ENCODE data around the gene KLF3.

DNA sequence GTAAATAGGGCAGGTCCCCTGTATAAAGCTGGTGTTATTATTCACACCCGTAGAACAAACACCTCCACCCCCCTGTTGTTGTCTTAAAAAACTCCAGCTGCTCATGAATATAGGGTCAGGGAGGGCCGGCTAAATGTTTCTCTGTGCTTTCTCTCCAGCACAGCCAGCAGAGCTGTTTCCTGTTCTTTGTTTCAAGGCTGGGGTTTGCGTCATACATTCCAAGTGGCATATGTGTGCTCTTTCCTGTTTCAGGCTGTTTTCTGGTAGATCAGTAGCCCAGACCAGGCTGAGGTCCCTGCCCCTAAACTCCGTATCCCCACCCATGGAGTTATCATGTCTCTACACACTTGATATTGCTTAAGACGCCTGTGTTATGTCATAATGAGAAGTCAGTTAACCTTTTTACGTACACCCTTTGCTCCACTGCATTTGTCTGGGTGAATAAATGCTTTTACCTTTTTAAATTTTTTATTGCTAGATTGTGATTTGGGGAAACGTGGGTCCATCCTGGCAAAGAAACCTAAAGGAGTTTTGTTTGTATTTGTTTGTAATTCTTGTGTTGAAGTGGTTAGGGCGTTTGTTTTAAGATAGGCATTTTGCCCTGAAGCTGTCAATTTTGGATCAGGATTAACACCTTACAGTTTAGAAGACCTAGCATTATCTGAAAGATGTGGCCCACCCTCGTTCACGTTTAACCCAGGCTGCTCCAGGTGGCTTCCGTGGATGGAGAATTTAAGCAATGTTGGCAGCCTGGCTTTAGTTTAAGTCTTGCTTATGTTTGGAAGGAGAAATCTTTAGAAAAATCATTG lies 3.3 kb downstream of the KLF3 start:
- TF ChIP-seq, protein P1, sequence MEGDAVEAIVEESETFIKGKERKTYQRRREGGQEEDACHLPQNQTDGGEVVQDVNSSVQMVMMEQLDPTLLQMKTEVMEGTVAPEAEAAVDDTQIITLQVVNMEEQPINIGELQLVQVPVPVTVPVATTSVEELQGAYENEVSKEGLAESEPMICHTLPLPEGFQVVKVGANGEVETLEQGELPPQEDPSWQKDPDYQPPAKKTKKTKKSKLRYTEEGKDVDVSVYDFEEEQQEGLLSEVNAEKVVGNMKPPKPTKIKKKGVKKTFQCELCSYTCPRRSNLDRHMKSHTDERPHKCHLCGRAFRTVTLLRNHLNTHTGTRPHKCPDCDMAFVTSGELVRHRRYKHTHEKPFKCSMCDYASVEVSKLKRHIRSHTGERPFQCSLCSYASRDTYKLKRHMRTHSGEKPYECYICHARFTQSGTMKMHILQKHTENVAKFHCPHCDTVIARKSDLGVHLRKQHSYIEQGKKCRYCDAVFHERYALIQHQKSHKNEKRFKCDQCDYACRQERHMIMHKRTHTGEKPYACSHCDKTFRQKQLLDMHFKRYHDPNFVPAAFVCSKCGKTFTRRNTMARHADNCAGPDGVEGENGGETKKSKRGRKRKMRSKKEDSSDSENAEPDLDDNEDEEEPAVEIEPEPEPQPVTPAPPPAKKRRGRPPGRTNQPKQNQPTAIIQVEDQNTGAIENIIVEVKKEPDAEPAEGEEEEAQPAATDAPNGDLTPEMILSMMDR (IDR thresholded peaks at IDR 0.05; ENCODE audit: poor library complexity) = no peak
- TF ChIP-seq EZH2phosphoT487 (IDR thresholded peaks at IDR 0.05; ENCODE audit: low read depth, severe bottlenecking, unreplicated experiment) = no peak
- no peak for TF ChIP-seq EZH2 (IDR thresholded peaks at IDR 0.05; ENCODE audit: borderline replicate concordance)

Data from hepatocyte (in vitro differentiated cells).